Stimulated activated CD8-positive, alpha-beta memory T cell treated with anti-CD3 and anti-CD28 coated beads, Interleukin-15, amount 100 ng/mL, for 1 hour (primary cell): Measurements from ENCODE around the gene GPR153.

Experiments used
- DNase-seq: peaks from one replicate; pipeline ENCODE4 v3.0.0-alpha.2; 2020; ENCODE audit warnings: low read depth

The GPR153 gene

DNA sequence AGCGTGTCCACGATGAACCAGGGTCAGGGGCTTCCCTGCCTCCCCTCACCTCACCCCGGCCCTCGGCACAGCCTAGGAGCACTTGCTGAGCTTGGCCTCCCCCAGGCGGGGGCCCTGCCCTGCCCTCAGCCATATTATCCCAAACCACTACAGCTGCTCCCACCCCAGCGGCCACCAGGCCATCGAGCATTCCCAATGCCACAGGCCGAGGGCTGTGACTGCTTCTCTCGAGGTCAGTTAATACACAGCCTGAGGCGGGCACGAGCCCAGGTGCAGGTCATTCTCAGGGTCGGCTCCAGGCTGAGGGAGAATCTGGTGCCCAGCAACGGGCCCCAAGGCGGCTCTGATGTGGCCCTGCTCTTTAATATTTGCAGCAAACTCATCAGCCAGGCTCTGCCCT lies 8.4 kb upstream of the GPR153 start:
- DNase-seq, result no peak

- DNase-seq, result no peak
Observed at GRCh38 chr1:6268415-6268814, 7.5 kb upstream of the GPR153 start.

- no peak for DNase-seq
Observed at GRCh38 chr1:6267686-6268322, 6.9 kb upstream of the GPR153 start.

- DNase-seq, result no peak
Observed at GRCh38 chr1:6266641-6267040, 5.7 kb upstream of the GPR153 start.

DNA sequence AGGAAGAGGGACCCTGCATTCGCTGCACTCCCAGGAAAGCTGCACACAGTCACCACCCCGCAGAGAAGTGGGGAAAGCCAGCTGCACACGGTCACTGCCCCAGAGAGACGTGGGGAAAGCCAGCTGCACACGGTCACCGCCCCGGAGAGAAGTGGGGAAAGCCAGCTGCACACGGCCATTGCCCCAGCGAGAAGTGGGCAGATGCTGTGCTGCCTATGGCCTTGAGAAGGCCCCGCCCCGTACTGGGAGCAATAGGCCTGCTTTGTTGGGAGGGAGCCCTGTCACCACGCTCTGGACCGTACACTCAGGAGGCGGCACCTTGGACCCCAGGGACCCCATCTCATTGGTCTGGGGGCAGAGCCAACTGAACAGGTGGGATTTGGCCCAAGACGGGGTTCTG lies 4.3 kb upstream of the GPR153 start:
- DNase-seq, result no peak

DNA sequence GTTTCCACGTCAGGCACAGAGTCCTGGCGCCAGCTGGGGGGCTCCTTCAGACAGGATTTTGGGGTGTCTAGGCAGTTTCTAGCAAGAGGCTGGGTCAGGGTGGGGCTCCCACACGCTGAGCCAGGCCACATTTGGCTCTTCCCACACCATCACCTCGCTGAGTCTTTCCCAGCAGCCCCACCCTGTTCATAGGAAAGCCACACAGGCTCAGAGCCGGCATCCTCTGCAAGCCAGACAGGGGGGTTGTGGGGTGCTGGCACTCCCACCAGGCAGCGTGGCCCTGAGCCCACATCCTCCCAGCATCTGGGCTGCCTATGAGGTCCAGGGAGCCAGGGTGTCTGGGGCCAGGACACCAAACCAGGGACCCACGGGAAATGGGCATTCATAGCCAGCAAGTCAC lies 2.8 kb upstream of the GPR153 start:
- no peak for DNase-seq

DNA sequence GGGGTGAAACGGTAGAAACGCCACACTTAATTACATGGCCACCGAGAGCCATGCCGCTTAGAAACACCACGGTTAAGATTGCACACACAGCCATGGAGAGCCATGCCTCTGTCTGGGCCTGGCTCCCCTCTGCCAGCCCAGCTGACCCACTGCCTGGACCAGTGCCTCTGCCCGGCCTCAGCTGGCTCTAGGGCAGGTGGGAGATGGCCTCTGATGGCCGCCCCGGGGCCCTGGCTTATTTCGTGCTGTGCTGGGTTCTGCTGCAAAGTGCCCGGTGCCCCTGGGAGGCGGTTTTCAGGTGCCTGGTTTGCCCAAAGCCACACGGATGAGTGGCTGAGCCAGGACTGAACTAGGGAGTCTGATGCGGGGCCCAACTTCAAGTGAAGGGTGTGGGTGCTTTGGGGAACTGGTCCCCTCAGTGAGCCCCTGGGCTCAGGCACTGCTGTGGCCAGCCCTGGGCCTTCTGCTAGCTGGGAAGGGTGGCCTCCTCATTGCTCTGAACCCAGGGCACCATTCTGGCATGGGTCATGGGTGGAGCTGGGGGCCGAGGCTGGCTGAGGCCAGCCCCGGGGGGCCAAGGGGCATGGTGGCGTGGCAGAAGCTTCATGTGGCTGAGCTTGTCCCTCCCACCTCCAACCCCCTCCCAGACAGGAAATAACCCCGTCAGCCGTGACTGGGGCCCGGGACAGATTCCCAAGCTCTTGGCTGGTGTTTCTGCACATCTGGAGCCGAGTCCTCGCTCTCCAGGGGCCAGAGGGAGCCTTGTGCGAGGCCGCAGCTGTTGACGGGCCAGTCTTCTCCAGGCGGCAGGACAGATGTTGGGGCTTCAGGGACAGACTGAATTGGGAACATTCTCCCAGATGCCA lies 1.9 kb upstream of the GPR153 start:
- no peak for DNase-seq

- DNase-seq, result no peak
Observed at GRCh38 chr1:6261615-6261995, 707 bp upstream of the GPR153 start.

- DNase-seq, result no peak
Observed at GRCh38 chr1:6260433-6260934, 414 bp downstream of the GPR153 start.

DNA sequence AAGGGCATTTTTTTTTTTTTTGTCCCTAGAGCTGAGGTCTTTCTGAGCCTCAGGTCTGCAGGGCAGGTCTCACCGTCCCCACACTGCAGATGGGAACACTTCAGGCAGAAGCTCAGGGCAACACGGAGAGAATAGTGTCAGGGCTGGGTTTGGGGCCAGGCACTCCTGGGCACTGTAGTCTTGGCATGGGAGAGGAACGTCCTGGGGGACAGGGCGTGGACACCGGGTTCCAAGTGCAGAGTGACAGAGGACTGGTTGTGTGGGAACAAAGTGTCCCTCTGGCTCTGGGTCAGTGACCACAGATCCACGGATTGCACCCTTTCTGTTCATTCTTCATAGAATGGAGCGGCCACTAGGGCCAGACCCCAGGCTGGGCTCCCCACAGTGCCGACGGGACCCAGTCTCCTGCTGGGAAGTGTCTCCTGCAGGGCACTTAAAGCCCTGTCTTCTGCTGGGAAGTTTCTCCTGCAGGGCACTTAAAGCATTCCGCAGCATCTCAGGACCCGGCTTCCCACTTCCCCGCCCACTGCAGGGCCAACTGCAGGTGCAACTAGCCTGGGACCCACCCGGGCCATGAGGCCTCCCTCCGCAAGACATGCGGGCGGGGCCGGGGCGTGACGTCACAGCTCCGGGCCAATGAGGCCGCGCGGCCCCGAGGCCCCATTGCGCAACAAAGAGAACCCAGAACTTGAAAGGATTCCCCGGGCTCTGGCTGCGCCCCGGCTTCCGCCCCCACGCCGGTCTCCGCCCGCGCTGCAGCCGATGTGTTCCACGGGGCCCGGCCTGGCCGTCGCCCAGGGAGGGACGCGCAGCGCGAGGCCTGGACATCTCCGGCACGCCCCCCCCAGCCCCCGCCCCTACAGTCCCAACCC lies 1.2 kb downstream of the GPR153 start:
- DNase-seq, result peak; percentile 50

DNA sequence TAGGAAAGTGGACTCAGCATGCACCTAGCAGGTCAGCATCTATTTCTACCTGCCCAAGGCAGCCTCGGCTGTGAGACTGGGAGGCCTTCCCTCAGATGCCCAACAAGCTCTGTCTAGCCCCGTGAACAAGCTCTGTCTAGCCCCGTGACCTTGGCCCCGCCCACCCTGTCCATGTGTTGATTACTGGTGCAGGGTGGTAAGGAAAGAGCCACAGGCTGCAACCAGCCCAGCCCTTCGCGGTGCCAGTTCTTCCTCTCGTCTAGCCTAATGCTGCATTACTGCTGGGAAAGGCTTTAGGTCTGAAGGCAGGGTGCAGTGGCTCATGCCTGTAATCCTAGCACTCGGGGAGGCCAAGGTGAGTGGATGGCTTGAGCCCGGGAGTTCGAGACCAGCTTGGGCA lies 2.2 kb downstream of the GPR153 start:
- no peak for DNase-seq

GRCh38 chr1:6257541-6258069 lies 3.3 kb downstream of the GPR153 start:
- no peak for DNase-seq

DNA sequence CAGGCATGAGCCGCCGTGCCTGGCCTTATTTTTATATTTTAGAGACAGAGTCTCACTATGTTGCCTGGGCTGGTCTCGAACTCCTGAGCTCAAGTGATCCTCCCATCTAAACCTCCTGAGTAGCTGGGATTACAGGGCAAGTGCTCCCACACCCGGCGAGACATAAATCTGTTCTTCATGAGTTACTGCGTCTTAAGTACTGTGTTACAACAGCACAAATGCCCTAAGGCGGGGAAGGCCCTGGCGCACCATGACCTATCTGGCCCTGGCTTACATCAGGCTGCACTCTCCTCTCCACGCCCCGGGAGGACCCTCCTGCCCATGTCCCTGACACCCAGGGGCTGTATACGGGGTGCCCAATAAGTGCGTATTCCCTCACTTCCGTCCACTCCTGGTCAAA lies 4.3 kb downstream of the GPR153 start:
- DNase-seq, result no peak

DNA sequence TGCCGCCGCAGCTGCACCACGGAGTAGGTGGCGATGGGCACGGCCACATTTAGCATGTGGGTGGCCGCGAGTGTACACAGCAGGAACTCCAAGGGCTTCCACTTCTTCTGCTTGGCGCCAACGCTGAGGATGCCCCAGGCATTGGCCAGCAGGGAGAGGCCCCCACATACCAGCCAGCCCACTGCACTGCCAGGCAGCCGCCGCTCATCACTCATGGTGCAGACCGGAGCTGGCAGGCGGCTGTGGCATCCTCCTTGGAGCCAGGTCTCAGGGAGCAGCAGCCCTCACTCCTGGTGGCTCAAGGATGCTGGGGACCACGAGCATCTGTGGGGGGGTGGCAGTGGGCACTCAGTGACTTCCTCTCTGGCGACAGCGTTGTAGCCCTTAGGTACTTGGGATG lies 6.2 kb downstream of the GPR153 start:
- no peak for DNase-seq

- DNase-seq, result no peak
Observed at GRCh38 chr1:6253380-6253779, 7.5 kb downstream of the GPR153 start.

- no peak for DNase-seq
Observed at GRCh38 chr1:6252374-6252710, 8.6 kb downstream of the GPR153 start.

- DNase-seq, result no peak
Observed at GRCh38 chr1:6251681-6252373, 9.1 kb downstream of the GPR153 start.

- DNase-seq, result no peak
Observed at GRCh38 chr1:6251233-6251632, 9.7 kb downstream of the GPR153 start.

GRCh38 chr1:6249739-6250689 lies 10.9 kb downstream of the GPR153 start:
- DNase-seq, result no peak

GRCh38 chr1:6248932-6249738 lies 11.8 kb downstream of the GPR153 start:
- DNase-seq, result no peak
